Frontal cortex (tissue), 4 donors: ENCODE measurements around the gene NTM. TPM values are rescaled to one million over a fixed set of nuclear protein-coding genes. Genes with fewer than 3 reads are reported as not detected.
A peak's percentile ranks its signal among the peaks of the same experiment; 100 is the strongest.

Experiments used
- DNase-seq, 2 donors: peaks; one replicate each; pipeline ENCODE4 v3.0.0; 2012; ENCODE audit warnings: low spot score in 2 of 2
- FAIRE-seq: peaks from 2 replicates; lab custom pipeline; 2012; peaks lifted over from hg19 to GRCh38; lab: Jason Lieb, UNC
- total RNA-seq: library from RNA; depleted of rRNA; stranded (reverse); fragments of >200 nt; gene quantifications from one replicate; pipeline ENCODE4 v1.2.3, GENCODE V29; 2014
- donor health status: control.
- donor health status: control.
- donor health status: control.

NTM gene
- total RNA-seq, 1 donor from 2014 or later = 119 TPM

DNA sequence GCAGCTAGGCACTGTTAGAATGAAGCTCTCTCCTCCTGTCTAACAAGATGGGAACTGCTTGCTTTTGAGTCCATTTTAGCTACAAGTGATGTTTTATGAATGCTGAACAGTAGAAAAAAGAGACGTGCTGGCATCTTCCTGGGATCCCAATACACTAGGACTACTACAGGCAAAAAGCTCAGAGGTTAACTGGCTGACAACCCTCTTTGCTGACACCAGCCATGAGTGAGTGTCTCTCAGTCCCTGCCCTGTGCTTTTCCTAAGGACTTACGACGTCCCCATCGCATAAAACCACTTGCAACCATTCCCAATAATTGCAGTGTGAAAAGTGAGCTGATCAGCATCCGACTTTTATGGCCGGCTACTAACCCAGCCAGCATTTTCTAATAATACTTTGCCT is 213.5 kb downstream of the NTM start:
- FAIRE-seq (no peak), DNase-seq (no peak)

DNA sequence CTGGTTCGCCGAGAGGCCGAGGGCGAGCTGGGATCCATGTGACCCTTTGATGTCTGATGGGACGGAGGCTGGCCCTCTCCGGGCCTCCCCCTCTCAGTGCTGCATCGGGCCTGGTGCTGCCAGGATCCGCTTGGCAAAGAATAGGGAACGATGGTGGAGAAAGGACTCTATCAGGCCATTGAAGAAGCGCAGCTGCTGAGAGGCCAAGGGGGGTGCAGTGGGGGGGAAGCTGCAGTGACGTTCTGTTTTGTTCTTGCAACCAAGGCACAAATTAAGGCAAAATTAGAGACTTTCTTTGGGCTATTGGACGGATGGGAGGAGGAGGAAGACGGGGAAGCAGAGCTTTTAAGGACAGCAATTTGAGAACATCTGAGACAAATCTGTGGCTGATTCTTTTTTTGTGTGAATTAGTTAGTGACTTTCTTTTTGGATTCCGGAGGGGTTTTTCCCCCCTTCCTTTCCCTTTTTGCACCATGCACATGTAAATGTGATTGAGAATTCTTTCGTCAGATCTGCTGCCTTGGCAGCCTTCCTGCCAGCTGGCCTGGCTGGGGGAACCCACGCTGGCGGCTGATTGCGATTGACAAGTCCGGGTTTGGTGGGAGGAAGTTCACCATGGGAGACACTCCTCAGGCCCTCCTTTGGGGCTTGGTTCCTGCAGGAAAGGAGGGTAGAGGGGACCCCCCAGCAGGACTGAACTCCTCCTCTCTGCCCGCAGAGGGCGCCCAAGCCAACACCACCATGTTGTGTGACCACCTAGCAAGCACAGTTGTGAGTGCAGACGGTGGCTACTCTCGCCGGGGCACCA is 214.6 kb downstream of the NTM start:
- peak; percentile 19 to 38 for DNase-seq
- peak; percentile 77 for FAIRE-seq

DNA sequence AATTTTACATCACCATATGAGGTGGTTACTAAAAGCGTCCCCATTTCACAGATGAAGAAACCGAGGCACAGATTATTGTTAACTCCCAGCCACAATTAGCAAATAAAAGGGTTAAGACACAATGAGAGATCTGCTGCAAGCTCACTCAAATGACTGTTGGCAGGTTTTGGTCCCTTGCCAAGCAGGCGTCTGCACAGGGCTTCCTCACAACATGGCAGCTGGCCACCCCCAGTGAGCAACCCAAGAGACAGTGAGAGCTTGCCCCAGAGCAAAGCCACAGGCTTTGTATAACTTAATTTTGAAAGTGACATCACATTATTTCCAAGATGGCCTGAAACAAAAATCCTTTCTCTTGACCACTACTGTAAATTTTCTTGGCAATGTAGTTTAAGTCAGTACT is 217.6 kb downstream of the NTM start:
- DNase-seq (no peak), FAIRE-seq (no peak)

DNA sequence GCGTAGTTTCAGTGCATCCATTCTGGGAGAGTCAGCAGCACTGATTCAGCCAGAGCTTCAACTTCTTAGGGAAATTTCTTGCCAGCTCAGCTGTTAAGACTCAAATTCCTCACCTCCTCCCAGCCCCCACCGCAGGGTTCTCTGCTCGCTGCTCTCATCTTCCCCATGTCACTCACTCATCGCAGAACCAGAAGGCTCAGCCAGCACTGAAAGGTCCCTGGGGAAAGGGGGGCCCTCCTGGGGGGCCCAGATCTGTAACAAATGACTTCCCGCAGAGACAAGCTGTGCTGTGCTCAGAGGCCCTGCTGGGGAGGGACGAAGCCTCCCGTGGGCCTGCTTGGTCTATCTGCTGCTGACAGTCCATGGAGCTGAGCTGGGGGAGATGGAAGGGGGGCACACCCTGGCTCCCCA is 220.6 kb downstream of the NTM start:
- FAIRE-seq (no peak), DNase-seq (no peak)

DNA sequence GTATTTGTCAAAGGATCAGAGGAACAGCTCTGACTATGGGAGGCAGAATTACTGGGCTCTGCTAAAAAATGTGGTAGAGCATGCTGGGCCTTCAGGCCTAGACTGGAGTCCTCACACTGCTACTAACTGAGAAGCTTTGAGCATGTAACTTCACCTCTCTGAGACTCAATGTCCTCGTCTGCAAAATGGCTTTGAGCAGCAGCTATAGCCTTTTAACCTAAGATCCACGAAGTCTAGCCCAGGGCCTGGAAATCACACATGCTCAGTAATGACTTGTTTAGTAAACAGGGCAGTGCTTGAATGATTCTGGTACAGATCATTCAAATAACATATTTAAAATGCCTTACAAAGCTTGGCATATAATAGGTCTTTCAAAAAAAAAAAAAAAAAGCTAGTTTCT is 221.7 kb downstream of the NTM start:
- FAIRE-seq = no peak
- DNase-seq = no peak

DNA sequence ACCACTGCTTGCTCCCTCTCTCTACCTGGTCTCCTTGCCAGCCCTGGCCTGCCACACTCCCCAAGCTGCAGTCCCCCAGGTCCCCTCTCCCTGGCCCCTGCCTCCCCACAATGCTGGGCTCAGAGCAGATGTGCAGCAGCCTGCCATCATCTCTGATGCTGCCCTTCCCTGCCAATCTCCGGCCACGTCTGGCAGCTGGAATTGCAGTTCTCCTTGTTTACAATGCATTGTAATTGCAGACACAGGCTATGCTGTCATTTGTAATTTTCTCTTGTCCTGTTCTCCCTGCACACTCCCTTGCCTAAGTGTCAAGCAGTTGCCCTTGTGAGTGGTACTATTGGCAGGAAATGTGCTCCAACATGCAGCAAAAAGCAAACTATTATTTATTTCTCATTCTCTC is 222.3 kb downstream of the NTM start:
- DNase-seq (no peak), FAIRE-seq (no peak)

DNA sequence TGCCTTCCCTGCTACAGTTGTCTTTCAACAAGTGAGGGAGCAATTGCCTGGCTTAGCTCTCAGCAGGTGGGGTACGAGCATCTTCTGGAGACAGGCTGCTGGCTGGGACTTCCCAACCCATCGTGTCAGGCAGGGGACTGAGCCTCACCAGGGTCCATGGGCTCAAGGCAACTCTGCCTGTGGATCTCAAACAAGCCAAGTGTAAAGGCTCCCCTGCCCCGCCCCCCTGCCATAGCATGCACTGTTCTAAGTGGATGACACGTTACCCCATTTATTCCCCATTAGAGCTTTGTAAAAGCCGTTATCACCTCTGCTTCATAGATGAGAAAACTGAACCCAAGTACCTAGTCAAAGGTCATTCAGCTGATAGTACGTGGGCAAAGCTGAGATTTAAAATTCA is 222.9 kb downstream of the NTM start:
- FAIRE-seq = no peak
- no peak for DNase-seq

DNA sequence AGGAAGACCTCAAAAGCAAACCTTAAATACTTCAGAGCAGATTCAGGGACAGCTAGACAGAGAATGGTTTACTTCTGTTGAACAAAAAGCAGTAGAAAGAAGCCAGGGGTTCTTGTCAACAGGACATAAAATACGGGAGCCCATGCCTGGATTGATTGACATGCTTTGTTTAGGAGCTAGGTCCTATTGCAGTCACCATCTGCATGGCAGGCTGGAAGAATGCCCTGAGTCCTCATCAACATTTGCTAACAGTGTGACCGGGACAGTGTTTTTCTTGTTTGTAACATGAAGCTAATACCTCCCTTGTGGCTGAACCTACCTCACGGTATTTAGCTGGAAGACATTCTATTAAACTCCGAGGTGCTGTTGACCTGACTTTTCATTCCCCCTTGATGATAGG is 225.4 kb downstream of the NTM start:
- no peak for DNase-seq
- FAIRE-seq = no peak

DNA sequence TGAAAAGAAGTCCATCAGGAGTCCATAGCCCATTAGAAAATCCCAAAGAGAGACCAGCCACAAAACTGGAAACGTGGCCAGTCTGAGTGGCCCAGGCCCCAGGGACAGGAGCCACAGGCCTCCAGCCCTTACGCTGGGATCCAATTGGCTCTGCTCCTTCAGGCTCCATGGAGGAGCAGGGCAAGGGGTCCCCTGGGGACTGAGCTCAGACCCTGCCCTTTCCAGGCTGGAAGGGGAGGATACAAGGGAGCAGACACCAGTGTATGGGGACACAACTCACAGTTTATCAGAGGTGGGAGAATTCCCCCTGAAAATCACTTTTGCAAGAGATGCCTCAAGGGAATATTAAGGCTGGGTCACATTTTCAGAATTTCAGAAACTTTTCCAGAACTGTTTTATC is 227.5 kb downstream of the NTM start:
- FAIRE-seq (no peak), DNase-seq (no peak)

DNA sequence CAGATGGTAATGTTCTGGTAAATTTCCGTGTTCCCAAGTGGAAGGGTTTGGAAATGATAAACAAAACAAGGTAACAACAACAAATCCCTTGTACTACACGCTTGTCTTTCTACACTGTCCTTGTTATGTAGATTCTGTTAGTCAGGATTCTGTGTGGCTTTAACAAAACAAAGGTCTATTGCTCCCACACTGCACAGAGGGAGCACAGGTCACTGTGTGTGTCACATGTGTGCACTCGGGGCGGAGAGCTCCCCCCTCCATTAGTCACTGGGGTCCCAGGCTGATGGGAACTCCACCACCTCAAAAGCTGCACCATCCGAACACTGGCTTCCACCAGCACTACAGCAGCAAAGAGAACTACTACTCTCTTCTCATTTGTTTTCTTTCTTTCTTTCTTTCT is 227.9 kb downstream of the NTM start:
- DNase-seq = no peak
- no peak for FAIRE-seq

DNA sequence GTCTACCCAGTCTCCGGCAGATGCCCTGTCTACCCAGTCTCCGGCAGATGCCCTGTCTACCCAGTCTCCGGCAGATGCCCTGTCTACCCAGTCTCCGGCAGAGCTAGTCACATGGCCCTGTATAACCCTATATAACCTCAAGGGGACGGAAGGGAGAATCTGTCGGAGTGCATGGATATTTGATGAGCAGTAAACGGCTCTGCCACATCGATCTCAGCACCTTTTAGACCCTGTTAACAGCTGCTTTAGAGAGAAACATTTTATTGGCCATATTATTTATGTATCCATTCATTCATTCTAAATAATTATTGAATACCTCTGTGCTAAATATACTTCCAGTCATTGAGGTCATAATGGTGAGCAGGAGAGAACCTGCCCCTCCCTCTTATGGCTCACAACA is 228.9 kb downstream of the NTM start:
- DNase-seq (no peak), FAIRE-seq (no peak)

DNA sequence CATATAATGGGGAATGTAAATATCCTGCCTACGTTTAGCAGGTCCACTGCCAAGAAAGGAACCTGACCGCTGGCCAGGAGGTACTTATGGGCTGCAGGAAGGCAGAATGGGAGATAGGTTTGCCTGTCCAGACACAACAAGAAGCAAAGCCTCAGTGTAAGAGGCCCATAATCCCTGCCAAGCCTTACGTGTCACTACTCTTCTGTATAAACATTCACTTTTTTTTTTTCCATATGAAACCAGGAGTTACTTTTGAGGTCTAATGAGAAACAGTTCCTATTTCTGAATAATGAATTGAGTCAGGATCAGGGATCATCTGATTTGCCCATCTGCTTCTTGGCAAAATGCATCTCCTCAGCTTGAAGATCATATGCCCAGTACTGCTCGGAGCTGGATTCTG is 230.2 kb downstream of the NTM start:
- FAIRE-seq (no peak), DNase-seq (no peak)

DNA sequence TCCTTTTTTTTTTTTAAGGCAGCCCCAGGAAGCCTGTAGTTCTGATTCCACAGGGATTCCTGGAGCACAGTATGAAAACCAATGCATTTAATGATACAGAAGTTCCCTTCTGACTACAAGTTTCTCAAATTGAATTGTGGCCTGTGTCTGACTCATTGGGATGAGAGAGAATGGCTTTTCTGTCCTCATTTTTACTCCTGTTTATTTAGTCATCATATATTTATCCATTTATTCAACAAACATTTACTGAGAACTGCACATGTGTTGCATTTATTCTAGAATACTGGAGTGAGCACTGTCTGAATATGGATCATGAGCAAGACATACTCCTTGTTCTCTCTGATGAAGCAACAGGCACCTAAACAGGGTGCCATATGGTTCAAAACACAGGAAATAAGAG is 231.2 kb downstream of the NTM start:
- DNase-seq (no peak), FAIRE-seq (no peak)

DNA sequence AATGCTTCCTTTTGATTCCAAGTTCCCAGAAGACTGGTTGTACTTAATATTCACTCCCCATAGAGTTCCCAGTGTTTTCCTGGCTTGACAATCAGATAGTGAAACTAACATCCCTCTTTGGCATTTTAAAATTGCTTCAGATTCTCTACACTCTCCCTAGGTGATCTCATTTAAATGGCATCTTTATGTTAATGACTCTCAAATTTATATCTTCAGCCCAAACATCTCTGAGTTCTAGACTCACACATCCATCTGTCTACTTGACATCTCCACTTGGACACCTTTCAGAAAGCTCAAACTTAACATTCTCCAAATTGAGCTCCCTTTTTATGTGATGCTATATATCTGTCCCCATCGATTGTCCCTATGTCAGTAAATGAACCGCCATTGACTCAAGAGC is 232.0 kb downstream of the NTM start:
- FAIRE-seq = no peak

DNA sequence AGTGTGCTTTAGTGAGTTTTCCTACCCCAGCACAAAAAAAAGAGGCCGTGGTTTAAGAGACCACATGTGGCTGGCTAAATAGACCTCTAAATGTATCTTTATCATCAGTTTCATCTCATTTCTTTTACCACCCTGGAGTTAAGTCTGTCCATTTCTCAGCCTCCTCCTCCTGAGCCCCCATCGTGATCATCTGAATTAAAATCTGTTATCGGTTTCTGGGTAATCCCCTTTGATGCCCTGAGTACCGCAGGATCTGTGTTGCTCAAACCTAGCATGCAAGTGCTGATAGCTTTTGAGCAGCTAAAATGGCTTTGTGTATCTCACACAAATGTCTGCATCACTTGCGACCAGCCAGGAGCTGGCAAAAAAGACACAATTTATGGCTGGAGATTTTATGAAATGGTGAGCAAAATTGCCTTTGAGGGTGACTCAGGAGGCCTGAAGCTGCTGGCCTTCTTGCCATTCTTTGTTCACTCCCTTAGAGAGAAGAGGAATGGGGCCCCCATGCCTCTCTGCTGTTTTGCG is 236.5 kb downstream of the NTM start:
- FAIRE-seq = no peak
- no peak for DNase-seq

More for the DNA sequence above, 232.0 kb downstream of the NTM start:
- no peak for DNase-seq

DNA sequence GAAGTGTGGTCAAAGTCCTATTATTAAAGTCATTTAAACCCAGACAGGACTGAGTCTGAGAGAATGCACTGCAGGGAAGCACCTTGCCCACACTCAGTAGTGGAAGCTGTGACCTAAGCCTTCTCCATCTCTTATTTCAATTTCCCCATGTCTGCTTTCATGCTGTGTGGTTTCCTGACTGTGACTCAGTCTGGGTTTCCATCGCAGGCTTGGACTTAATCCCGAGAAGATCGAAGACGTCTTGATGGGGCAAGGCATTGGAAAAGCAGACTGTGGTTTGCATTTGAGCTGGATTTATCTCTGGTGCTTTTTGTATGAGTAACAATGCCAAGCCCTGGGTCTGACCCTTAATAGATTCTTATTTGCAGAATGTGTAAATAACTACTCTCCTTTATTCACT is 238.9 kb downstream of the NTM start:
- no peak for DNase-seq
- FAIRE-seq = no peak

DNA sequence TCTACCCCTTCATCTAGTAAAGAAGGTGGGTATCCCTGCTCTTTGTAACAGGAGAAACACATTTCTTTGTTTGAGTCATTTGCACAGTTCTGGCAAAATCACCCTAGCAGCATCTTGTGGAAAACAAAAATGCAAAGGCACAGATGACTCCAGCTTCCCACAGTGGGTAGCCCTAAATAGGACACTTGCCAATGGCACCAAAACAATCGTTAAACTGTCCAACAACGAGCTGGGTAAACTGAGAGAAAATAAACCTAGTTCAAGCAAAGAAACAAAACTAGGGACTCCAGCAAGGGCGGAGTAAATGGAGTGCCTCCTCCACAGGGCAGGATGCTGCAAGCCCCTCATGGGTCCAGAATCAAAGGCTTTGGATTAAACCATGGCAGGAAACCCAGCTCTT is 239.5 kb downstream of the NTM start:
- DNase-seq = no peak

DNA sequence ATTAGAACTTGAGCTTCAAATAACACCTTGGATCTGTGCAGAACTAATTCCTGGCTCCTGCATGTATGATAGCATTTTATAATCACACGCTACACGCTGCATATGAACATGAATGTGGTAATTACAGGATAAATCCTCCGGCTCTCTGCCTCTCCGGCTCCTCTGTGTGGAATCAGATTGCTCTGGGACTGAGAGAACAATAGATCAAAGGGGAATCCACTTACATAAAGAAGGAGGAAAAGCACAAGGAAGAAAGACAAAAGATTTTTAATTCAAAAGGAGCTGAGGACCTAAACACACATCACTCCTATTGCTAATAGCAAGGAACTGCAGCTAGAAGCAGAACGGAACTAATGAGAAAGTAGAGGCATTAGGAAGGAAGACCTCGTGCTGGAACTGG is 240.9 kb downstream of the NTM start:
- DNase-seq (no peak), FAIRE-seq (no peak)

More for the DNA sequence above, 239.5 kb downstream of the NTM start:
- no peak for FAIRE-seq

DNA sequence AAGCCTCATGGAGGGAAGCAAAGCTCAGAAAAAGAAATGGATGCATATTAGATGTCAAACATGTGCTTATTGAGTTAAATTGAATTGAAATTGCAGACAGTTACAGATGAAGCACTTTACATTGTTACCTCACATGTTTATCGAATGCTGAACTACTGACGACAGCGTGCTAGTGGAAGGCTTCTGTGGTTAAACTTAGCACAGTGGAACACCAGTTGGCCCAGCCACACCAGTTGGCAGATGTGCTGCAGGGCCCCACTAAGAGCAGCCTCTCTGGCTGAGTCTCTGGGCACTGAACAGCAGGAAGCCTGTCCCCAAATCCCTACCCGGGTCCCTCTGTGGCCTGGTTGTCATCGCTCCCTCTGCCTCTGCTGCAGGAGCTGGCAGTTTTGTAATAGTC is 242.1 kb downstream of the NTM start:
- DNase-seq (no peak), FAIRE-seq (no peak)

DNA sequence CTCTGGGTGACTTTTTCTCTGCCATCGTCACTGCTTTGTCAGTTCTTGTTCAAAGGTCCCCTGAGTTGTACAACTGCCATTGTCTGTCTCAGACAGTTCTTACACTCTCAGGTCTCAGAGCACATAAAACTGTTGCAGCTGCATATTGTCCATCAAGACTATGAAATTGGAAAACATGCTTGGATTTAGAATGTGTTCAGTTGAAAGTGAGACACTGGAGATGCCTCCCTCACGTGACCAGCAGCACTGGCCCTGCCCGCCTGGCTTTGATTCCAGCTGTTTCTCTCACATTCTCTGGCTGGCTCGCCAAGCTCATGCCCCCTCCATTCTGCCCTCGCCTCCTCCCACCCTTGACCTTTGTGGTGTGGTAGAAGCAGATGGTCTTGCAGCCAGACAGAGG is 244.2 kb downstream of the NTM start:
- no peak for DNase-seq

DNA sequence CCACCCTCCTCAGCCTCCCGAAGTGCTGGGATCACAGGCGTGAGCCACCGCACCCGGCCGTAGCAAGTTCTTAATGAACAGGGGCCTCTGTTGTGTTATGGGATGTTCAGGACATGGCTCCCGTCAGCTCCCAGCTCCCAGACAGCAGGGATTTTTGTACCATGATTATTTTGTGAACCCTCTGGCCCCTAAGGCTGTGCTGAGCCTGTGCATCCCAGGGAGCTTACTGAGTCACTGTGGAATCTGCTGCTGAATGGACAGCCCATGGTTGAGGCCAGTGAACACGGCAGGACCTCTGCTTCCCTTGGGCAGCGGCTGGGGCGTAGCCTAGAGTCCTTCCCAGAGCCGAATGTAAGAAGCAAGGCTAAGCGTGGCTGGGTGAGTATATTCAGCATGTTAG is 245.2 kb downstream of the NTM start:
- FAIRE-seq = no peak
- no peak for DNase-seq

More for the DNA sequence above, 244.2 kb downstream of the NTM start:
- no peak for FAIRE-seq
